Stimulated activated CD8-positive, alpha-beta memory T cell treated with anti-CD3 and anti-CD28 coated beads, Interleukin-4, amount 100 ng/mL, for 24 hours (primary cell): ENCODE results near the gene LEUTX.
"Not testable (repeated sequence)": the region's sequence is repeated elsewhere in the genome, so short reads cannot be mapped to it uniquely, and the experiment has no call there.

Experiments
- DNase-seq: peaks from one replicate; pipeline ENCODE4 v3.0.0-alpha.2; 2020; ENCODE audit warnings: low read depth

Gene LEUTX, protein sequence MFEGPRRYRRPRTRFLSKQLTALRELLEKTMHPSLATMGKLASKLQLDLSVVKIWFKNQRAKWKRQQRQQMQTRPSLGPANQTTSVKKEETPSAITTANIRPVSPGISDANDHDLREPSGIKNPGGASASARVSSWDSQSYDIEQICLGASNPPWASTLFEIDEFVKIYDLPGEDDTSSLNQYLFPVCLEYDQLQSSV

GRCh38 chr19:39778763-39779162 lies at the start of gene LEUTX:
TSS of gene LEUTX (plus strand) at chr19:39778854. CDS start at chr19:39778921, 67 bp downstream.
- no peak for DNase-seq

GRCh38 chr19:39729594-39729993 lies 49.1 kb upstream of the LEUTX start:
- DNase-seq, result no peak

- no peak for DNase-seq
Measured at GRCh38 chr19:39731685-39732084, 47.0 kb upstream of the LEUTX start.

- DNase-seq, result no peak
Measured at GRCh38 chr19:39733841-39734240, 44.8 kb upstream of the LEUTX start.

DNA sequence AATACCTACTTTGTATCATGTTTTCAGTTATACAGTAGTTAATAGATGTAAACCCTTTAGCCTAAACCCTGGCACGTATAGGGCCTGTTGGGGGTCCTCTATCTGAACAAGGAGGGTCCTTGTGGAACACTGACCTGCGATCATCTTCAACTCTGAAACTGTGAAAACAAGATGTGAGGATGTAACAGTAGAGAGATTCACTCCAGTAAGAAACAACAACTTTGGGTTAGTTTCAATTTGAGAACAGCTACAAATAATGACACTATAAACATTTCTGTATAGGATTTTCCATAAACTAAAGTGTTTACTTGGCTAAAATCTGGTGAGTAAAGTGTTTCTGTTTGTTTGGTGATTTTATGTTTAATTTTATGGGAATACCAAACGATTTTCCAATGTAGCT lies 43.0 kb upstream of the LEUTX start:
- DNase-seq, result no peak

DNA sequence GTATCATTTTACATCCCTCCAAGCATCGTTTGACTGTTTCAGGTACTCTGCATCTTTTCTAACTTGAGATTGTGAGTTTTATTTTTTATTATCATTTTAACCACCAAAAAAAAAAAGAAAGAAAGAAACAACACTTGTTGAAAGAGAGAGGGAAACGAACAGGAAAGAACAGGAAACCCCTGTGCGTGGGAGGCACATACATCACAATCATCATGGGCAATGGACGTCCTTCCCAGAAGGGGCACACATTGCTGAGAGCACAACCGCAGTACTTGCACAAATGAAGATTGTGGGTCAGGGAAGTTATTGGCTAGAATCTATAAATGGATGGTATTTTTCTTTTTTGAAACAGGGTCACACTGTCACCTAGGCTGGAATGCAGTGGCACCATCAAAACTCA lies 42.6 kb upstream of the LEUTX start:
- no peak for DNase-seq

GRCh38 chr19:39737351-39737750 lies 41.3 kb upstream of the LEUTX start:
- no peak for DNase-seq

DNA sequence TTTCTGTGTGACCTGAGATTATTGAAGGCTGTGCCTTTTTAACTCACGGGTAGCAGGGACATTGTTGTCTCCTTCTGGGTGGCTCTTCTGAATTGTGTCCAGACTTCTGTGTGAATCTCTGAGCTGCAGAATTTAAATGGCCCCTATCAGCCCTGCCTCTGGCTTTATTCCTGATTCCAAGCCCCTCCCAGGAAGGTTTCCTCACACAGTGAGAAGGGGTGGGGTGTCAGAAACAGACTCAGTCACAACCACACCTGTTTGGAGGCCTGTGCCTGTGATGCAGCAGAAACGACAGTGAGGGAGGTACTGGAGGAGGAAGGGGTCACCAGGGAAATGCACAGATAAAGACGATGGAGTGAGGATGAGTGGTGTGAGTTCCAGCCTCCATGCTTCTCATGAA lies 40.8 kb upstream of the LEUTX start, which contains the start of gene CLC:
TSS of gene CLC (minus strand) at position 139 of the 400 bp plus-strand sequence. CDS start at position 62, 77 bp downstream.
- no peak for DNase-seq

- no peak for DNase-seq
Measured at GRCh38 chr19:39738814-39739213, 39.8 kb upstream of the LEUTX start.

GRCh38 chr19:39740395-39740794 lies 38.3 kb upstream of the LEUTX start:
- DNase-seq, result no peak

DNA sequence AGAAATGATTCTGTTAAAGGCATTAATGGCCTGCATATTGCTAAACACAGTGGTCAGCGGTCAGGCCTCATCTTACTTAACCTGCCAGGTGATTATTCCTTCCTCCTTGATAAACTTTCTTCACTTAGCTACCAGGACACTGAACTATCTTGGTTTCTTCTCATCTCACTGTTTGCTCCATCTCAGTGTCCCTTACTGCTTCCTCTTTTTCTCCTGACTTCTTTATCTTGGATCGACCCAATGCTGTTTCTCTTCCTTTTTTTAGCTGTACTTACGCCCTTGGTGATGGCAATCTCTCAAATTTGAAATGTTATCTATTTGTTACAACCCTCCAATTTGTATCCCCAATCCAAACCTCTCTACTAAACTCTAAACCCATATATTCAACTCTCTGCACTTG lies 33.0 kb upstream of the LEUTX start:
- DNase-seq, result no peak

DNA sequence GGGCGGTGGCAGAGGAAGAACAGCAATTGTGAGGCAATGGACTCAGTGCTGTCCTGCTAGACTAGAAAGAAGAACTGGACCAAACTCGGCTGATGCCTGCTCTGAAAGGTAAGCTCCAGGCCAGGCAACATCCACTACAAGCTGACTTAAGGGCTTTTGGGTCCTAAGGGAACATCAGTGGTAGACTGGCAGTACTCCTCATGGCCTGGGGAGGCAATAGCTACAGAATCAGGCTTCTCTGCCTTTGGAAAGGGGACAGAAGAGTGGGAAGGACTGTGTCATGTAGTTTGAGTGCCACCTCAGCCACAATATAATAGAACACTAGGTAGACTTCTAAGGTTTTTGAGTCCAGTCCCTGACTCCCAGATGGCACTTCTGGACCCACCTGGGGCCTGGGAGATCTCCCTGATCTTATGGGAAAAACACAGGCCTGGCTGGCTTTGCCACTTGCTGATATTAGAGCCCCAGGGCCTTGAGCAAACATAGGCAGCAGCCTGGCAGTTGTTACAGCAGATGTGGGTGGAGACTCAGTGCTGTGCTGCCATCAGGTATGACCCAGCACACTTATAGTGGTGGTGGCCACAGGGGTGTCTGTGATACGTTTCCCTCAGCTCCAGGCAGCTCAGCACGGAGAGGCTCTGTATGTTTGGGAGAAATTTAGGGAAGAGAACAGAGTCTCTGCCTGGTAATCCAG lies 31.7 kb upstream of the LEUTX start:
- no peak for DNase-seq

DNA sequence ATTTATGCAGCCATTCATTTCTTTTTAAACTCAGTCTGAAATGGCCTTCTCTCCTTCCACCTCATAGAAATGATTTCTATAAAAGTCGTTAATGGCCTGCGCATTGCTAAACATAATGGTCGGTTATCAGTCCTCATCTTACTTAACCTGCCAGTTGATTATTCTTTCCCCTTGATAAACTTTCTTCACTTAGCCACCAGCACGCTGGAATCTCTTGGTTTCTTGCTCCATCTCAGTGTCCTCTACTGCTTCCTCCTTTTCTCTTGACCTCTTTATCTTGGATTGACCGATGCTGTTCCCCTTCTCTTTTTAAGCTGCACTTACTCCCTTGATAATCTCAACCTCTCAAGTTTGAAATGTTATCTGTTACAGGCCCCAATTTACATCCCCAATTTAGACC lies 28.7 kb upstream of the LEUTX start:
- DNase-seq, result no peak

- no peak for DNase-seq
Measured at GRCh38 chr19:39752390-39752789, 26.3 kb upstream of the LEUTX start.

DNA sequence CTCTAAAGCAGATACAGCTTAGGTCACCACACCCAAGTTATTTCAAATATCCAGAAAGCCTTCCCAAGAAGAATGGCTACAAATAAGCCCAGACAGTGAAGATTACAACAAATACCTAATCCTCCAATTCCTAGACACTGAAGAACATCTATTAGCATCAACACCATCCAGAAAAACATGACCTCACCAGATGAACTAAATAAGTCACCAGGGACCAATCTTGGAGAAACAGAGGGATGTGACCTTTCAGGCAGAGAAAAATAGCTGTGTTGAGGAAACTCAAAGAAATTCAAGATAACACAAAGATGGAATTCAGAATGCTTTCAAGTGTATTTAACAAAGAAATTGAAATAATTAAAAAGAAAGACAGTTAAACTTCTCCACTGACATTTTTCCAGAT lies 25.9 kb upstream of the LEUTX start:
- DNase-seq, result no peak

DNA sequence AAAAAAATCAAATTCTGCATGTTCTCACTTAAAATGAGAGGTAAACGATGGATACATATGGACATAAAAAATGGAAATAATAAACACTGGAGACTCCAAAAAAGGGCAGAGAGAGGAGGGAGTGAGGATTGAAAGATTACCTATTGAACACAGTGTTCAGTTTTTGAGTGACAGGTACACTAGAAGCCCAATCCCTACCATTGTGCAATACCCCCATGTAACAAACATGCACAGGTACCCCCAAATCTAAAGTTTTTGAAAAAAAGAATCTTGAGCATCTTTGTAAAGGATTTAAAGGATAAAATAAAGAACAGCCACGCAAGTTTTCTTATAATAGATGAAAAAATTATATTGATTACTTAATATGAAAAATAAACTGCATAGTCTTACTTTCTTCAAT lies 24.1 kb upstream of the LEUTX start:
- DNase-seq, result no peak

DNA sequence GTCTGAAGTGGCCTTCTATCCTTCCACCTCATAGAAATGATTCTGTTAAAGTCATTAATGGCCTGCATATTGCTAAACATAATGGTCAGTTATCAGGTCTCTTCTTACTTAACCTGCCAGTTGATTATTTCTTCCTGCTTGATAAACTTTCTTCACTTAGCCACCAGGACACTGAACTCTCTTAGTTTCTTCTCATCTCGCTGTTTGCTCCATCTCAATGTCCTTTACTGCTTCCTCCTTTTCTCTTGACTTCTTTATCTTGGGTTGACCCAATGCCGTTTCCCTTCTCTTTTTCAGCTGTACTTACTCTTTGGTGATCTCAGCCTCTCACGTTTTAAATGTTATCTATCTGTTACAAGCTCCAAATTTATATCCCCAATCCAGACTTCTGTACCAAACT lies 23.7 kb upstream of the LEUTX start:
- no peak for DNase-seq

GRCh38 chr19:39759457-39760184 lies 19.0 kb upstream of the LEUTX start:
- no peak for DNase-seq

DNA sequence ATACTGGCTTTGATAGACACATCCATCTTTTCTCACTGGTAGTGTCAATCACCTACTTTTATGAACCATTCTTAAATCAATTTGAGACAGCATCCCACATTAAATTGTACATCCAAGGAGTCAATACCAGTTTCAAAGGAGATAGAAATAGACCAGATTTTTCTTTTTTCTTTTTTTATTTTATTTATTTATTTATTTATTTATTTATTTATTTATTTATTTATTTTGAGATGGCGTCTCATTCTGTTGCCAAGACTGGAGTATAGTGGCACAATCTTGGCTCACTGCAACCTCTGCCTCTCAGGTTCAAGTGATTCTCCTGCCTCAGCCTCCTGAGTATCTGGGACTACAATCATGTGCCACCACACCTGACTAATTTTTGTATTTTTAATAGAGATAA lies 16.8 kb upstream of the LEUTX start:
- DNase-seq, result not testable (repeated sequence)

DNA sequence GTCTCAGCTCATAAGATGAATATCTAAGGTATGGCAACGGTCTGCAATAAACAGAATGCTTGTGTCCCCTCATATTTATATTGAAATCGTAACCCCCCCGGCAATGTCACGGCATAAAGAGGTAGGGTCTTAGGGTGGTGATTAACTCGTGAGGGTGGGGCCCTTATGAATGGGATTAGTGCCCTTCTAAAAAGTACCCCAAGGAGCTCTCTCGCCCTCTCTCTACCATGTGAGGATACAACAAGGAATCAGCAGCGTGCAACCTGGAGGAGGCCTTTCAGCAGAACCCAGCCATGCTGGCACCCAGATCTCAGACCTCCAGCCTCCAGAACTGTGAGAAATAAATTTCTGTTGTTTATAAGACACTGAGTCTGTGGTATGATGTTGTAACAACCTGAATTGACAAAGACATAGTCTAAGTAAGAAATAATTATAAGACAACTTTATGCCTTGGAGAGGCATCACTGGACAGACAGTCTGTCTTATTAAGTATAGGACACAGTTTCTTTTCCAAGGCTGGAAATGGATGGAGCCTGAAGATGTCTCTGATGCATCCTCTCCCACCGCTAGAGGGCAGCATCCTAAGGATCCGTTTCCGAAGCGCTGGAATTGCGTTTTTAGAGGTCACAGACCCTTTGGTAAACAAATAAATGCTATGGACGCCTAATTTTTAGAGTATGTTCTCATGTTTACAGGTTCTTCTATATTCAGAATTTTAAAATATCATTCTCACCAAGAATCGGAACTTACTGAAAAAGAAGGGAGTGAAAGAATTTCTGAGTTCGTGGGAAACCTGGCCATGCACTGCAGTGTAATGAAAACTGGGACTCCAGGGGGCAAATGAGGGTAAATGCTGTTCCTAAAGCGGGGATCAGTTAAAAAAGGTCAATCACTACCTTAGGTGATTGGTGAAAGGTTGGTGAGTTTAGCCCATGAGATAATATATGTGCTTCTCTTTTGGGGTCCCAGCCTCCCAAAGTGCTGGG lies 13.3 kb upstream of the LEUTX start:
- peak; percentile 28 for DNase-seq

DNA sequence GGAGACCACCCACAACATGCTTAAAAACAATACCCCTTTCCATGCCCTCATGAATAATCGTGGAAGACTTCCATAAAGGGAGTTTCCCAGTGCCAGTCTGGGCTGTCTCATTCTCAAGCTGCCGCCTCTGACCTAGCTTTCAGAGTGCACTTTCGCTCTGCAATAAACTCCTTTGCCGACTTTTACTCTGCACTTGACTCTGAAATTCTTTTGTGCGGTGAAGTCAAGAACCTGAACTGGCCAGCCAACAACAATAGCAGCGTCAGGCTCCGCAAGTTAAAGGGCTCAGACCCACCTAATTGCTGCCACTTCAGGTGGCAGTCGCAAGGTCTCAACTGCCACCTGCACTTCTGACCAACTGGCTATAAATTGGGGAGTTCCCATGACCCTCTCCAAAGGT lies 10.3 kb upstream of the LEUTX start:
- no peak for DNase-seq

DNA sequence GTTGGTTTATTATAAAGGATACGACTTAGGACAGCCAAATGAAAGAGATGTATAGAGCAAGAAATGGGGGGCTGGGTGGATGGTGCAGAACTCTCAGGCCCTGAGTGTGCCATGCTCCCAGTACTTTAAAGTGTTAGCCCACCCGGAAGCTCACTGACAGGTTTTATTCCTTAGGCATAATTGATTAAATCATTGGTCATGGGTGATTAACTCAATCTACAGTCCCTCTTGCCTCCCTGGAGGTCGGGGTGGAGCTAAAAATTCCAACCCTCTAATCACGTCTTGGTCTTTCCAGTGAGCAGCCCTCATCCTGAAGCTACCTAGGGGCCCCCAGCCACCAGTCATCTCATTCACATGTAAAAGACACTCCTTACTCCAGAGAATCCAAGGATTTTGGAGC lies 9.9 kb upstream of the LEUTX start:
- DNase-seq, result no peak
